AG20443 (cell line): ENCODE data around the gene CLUH.

Source experiments
- DNase-seq: peaks from one replicate; pipeline ENCODE4 v3.0.0; 2012; ENCODE audit warnings: low spot score, mixed read lengths

CLUH gene, protein sequence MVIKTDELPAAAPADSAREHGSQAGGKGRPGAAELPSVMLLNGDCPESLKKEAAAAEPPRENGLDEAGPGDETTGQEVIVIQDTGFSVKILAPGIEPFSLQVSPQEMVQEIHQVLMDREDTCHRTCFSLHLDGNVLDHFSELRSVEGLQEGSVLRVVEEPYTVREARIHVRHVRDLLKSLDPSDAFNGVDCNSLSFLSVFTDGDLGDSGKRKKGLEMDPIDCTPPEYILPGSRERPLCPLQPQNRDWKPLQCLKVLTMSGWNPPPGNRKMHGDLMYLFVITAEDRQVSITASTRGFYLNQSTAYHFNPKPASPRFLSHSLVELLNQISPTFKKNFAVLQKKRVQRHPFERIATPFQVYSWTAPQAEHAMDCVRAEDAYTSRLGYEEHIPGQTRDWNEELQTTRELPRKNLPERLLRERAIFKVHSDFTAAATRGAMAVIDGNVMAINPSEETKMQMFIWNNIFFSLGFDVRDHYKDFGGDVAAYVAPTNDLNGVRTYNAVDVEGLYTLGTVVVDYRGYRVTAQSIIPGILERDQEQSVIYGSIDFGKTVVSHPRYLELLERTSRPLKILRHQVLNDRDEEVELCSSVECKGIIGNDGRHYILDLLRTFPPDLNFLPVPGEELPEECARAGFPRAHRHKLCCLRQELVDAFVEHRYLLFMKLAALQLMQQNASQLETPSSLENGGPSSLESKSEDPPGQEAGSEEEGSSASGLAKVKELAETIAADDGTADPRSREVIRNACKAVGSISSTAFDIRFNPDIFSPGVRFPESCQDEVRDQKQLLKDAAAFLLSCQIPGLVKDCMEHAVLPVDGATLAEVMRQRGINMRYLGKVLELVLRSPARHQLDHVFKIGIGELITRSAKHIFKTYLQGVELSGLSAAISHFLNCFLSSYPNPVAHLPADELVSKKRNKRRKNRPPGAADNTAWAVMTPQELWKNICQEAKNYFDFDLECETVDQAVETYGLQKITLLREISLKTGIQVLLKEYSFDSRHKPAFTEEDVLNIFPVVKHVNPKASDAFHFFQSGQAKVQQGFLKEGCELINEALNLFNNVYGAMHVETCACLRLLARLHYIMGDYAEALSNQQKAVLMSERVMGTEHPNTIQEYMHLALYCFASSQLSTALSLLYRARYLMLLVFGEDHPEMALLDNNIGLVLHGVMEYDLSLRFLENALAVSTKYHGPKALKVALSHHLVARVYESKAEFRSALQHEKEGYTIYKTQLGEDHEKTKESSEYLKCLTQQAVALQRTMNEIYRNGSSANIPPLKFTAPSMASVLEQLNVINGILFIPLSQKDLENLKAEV (N-terminal part only)

DNA sequence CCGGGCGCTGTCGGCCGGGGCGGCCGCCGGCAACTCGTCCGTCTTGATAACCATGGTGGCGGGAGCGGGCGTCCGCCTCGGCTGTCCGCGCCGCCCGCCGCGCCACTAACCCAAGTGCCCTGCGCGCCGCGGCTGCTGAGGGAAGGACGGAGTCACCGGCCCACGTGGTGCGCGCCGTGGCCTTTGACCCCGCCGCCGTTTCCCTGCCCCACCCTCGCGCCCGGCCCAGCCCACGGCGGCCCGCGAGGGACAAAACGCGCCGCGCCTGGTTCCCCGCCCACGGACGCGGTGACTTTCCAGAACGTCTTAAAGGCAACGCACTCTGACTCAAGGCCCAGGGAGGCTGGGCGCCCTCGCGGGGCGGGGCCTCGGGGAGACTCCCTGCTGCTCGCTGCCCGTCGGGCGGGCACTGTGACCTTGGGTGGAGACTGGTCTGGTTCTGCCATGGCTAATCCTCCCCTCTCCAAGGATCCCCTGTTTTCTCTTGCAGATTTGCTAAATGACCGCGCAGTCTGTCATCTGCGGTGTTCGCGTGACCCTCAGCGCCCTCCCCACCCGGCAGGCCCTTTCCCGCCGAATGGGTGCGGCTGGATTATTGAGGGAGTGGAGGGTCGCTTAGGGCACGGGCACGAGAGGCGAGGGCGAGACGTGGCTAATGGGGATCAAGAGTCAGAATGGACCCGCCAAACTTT lies at the start of gene CLUH:
CLUH (minus strand) TSS at position 157 of the 692 bp plus-strand sequence; CDS start at position 54, 103 bp downstream.
- peak; percentile 99 for DNase-seq

DNA sequence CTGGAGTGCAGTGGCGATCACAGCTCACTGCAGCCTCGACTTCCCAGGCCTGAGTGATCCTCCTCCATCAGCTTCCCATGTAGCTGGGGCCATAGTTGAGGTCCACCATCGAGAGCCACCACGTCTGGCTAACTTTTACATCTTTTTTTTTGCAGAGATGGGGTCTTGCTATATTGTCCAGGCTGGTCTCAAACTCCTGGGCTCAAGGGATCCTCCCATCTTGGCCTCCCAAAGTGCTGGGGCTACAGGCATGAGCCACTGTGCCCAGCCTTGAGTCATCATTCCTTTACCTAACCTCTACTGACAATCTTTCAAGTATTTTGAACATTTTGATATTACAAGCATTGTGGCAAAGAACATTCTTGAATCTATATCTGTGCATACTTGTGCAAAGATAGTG lies 47.3 kb upstream of the CLUH start:
- DNase-seq = no peak

DNA sequence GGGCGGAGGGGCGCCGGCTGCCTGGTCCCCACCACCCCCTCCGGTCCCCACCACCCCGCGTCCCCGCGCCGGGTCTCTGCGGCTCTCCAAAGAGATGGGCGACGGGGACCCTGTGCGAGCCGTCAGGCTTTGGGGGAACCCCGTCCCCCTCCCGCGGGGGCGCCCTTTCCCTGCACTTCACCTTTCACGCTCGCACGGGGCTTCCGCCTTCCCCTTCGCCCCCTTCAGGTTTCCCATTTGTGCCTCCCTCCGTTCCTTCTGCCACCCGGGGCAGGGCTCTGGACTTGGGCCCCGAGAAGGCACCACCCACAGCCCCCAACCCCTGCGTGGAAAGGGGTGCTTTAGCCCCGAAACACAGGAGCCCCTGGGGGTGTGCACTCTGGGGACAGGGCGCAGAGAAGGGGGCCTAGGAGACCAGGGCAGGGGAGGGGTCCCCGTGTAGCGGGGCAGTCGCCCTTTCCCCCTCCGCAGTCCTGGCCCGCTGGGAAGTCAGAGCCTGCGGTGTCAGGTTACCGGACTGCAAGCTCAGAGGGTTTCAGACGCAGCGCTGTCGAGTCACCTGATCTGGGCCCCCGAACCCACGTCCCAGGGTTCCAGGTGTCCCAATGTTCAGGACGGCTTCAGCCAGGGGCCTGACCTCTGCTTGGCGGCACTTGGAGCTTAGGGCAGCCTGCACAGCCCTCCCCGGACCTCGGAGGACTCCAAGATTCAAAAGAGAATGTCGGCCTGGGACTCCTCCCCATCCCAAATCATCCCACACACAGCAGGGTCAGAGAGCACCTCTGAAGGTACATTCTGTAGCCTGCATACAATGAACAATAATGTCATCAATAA lies 44.5 kb upstream of the CLUH start:
- no peak for DNase-seq

DNA sequence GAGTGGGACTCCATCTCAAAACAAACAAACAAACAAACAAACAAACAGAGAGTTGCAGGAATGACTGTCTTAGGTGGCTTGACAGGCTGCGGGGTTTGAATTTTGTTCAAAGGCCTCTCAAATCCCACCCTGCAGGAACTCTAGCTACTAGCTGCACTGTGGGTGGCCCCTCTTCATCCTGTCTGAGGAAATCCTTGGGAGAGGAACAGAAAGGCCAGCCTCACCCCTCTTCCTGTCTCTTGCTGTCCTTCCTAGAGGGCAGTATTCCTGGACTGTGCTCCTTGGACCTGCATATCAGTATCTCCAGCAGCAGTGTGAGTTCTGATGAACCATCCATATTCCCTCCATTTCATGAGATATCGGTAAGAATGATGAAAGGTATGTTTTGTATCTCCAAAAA lies 39.9 kb upstream of the CLUH start:
- no peak for DNase-seq

DNA sequence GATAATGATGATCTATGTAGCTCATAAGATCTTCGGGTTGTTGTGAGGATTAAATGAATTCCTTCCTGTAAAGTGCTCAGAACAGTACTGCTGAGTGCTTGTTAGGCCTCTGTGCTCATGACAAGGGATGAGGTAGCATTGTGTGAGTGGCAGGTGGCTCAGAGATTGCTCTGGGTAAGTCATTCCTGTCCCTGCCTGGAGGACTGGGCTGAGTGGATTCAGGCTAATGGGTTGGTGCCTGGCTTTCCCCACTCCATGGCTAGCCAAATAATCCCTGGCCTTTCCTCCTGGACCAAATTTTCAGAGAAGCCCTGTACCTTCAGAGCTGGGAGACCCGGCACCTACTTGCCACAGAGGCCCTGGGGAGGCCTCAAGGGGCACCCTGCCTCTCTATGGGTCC lies 39.2 kb upstream of the CLUH start:
- DNase-seq = no peak

DNA sequence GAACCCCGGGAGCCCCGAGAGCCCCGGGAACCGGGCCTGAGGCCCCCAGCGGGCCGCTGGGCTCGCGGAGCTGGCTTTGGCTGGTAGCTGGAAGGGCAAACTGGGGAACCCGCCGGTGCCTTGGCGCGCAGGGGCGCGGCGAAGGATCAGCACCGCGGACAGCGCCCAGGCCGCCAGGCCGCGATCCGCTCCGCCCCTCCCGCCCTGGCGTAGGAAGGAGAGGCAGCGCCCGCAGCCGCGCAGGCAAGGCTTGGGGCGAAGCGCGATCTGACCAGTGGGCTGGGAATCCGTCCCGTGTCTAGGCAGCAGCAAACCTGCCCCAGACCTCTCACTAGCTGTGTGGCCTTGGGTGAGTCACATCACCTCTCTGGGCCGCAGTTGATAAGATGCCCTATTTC lies 38.2 kb upstream of the CLUH start:
- peak; percentile 96 for DNase-seq

DNA sequence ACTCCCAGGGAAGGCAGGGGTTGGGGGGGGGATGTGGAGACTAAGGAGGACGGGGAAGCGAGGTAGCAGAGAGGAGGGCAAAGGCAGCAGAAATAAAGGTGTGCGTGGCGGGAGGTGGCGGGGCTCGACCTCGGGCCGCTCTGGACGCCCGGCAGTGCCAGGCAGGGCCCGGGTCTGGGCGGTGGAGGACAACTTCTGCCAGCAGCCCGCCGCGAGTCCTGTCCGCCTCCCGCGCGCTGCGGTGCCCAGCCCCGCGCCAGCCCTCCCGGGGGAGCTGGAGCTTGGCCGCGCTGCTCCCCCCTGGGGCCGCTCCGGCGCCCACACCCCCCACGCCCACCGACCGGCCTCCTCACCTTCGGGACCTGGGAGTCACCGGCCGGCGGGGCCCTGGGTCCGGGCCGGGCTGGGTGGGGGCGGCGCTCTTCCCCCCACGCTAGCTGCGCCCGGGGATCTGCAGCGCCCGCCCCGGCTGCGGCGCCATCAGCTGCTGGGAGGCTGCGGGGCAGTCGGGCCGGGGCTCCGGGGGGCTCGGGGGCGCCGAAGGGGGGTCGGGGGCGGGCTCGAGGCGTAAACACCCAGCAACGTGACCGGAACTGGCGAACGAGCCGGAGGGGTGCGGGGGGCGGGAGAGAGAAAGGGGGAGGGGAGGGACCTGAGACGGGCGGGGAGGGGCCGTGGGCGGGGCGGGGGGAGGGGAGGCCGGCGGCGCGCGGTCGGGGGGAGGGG lies 37.7 kb upstream of the CLUH start, which contains the start of gene CCDC92B:
CCDC92B (minus strand) TSS at position 595 of the 726 bp plus-strand sequence. CDS start 14,507 bp downstream, outside the sequence.
- DNase-seq = no peak

DNA sequence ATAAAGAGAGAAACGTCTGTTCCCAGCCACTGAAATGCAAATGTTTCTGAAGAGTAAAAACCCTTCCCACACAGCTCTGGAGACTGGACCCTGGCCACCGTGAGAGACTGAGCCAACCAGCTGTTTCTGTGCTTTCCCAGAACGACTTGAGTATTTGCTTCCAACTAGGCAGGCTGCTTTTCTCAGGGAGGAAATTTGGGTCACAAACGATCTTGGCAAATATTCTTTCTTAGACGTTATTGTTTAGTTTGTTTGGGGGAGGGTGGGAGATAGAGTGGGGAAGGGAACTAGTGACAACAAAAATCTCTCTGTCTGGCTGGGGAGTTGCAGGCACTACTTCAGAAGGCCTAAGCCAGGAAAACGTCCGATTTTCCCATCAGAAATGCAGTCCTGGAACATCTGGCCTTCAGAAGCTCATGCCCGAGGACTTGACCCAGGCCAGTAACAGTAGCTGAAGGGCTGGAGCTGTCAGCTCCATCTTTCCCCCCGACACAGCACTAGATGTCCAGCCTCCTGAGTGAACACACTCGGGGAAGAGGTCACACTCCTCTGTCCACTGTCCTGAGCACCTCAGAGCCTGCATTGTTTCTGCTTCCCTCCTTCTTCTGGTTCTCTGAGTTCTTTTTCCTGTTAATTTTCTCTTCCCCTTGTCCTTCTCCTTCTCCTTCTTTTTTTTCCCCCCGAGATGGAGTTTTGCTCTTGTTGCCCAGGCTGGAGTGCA lies 33.9 kb upstream of the CLUH start:
- no peak for DNase-seq

DNA sequence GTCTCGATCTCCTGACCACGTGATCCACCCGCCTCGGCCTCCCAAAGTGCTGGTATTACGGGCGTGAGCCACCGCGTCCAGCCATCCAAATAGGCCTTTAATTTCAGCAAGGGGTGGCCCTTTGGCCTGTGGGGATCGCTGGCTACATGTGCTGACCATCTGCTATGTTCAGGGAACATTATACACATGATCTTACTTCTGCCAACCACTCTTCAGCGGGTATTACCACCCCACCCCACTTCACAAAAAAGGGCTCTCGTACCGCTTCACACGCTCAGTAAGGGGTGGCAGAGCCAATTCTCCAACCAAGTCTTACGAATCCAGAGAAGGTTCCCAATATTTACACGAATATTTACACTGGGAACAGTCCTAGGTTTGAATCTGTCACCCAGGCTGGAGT lies 26.1 kb upstream of the CLUH start:
- DNase-seq = no peak

DNA sequence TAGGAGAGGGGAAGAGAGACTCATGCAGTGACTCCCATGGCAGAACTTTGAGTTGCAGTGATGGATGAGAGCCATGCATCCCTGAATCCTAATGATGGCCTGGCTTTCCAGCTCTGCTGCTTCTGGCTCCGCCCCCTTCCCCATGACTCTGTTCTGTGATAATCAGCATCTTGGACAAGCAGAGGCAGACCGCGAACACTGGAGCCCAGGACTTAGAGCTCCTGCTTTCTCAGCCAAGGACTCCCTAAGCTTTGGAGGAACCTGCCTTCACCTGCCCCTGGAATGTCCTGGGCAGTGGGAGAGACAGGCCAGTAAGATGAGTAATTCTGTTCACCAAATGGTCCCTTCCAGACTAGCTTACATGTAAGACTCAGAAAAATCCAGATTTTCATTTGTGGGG lies 25.4 kb upstream of the CLUH start:
- no peak for DNase-seq

DNA sequence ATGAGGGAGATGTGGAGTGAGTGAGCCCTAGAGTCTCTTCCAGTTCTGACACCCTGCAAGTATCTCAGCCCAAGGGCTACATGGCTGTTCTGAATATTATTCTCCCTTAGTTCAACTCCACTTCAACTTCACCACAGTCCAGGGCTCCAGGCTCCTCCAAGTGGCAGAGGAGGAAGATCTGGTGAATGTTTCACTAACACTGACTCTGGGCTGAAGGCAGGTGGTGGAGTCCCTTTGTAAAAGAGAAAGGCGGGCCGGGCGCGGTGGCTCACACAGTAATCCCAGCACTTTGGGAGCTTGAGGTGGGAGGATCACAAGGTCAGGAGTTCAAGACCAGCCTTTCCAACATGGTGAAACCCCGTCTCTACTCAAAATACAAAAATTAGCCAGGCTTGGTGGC lies 24.3 kb upstream of the CLUH start:
- no peak for DNase-seq

DNA sequence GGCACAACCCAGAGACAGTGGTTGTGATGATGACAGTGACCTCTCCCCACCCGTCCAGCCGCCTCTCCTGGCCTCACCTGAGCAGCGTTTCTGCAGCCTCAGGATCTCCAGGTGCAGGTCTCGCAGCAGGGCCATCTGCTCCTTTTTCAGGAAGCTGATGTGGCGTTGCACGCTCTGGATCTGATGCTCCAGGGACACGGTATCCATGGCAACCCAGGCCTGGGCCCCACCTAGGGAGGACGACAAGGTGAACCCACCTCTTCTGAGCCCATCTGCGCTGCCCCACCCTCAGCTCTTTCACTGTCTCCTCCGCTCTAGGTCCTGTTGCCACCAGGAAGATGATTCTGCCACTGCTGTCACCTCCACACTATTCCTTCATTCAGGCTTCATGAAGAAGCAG lies 23.4 kb upstream of the CLUH start:
- no peak for DNase-seq

DNA sequence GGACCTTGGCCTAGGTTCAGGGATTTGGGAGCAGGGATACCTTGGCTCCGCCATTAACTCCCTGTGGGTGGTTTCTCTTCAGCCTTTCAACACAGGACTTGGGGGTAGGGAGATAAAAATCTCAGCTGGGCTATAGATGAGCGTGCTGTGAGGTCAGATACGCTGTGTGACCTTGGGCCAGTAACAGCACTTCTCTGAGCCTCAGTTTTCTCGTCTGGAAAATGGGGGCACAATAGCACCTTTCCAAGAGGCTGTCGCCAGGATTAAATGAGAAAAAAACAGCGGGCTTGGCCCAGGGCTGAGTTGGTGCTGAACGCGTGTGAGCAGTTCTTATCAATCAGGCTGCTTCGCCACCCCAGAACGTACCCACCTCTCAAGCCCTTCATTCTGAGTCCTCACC lies 20.2 kb upstream of the CLUH start:
- DNase-seq = no peak

DNA sequence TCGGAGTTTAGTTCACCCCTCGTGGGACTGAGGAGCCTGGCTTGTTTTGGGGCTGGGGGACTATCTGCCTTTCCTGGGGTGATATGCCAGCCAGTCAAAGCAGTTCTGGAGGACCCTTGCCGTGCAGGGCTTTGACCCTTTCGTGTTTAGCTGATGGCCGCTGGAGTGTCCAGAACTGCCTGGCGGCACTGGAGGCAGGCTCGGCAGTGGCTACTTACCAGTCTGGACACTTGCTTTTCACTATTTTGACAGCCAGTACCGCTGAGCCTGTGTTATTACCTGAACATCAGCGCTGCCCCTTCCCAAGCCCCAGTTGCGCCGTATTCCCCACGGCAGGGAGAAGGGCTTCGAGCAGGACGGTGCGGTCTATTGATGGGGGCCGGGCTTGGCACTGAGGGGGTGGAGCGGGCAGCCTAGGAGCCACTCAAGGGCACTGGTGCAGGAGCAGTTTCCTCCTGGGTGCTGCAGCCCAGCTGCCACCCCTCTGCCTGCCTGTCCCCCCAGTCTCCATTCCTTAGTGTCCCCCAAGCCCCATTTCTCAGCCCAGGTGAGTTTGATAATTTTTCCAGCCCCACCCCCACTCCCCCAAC lies 19.3 kb upstream of the CLUH start:
- DNase-seq = no peak

DNA sequence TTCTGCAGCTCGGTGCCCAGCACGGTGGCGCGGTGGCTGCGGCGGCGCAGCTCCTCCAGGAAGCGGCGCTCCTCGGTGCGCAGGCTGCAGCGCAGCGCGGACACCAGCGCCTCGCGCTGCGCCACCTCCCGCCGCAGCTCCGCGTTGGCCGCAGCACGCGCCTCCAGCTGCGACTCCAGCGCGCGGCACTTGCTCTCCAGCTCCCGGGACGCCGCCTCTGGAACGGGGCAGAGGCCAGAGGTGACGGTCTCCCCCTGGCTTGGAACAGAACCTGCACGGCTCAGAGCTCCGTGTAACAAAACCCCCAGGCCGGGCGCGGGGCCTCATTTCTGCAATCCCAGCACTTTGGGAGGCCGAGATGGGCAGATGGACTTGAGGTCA lies 13.2 kb upstream of the CLUH start:
- peak; percentile 82 for DNase-seq

DNA sequence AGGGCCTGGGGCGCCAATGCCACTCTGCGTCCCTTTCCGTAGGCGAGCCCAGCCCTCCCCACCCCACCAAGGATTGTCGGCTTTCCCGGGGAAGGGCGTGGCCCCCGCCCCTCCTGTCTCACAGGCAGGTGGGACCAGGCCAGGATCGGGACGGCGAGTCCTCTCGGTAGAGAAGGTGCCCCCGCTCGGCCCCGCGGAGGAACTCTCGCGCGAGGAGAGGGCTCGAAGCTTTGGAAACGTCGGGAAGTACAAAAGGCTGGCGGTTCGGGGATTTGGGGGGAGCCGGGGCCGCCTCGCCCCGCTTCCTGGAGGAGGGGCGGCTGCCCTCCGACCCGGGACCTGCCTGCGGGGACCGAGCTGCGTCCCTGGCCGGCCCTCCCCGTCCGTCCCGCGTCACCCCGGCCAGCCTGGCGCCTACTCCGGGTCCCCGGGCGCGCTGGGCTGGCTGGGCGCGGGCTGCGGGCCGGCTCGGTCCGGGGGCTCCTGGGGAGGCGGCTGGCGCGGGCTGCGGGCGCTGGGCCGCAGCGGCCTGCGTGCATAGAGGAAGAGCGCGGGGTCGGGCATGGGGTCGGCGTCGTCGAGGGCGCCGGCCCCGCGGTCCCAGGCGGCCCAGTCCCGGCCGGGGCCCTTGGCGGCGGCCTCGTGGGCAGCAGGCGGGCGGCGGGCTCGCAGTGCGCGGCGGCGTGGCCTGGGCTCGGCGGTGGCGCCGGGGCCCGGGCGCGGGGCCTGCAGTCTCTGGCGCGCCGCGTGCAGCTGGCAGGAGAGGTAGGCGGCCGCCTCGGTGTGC lies 12.6 kb upstream of the CLUH start:
- peak; percentile 35 for DNase-seq

DNA sequence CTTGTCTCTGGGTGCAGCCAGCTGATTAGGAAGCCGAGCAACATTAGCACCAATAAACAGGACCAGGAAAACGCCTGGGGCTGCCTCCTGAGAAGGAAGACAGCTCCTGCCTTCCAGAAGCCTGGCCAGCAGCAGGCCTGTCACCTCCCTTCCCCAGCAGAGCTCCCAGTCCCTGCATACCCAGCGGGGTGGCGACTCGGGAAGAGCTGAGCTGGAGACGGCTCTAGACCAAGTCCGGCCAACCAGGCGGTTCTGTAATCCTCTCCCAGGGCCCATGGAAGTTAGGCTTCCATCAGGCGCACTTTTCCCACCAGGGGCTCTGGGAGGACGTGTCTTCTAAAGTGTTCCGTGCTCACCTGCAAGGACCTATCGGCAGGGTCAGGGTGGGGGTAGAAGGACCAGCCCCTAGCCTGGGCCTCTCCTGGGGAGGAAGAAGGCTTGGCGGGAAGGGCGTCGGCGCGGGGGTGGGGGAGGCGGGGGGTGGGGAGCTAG lies 12.0 kb upstream of the CLUH start:
- DNase-seq = no peak

DNA sequence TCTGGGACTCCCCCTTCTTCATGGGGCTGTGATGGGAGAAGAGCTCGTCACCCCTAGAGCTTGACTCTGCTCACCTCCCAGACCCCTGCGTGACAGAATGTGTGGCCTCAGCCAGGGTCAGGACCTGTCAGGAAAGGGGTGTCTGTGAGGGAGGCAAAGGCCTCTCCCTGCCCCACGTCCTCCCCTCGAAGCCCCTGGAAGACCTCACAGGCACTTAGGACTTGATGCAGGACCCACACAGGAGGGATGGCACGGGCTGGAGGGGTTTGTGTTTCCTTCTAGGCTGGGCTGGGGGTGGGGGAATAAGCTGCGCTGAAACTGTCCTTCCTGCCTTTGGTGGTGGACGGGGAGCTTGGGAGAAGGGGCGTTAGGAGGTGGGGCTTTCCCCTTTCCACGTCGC lies 11.0 kb upstream of the CLUH start:
- no peak for DNase-seq
